HEK293 (cell line): ENCODE measurements around the gene TESK1.
"Not testable (repeated sequence)": the region's sequence is repeated elsewhere in the genome, so short reads cannot be mapped to it uniquely, and the experiment has no call there.

Experiments
- ATF2 ChIP-seq: fragments of 450-650 bp; formaldehyde crosslinking; IDR thresholded peaks from 2 replicates; pipeline ENCODE4 v1.5.1; 2016; ENCODE audit warnings: missing biosample characterization, missing genetic modification characterization, low read depth
- CTCF ChIP-seq: fragments of 450-650 bp; formaldehyde crosslinking; IDR thresholded peaks from 2 replicates; pipeline ENCODE4 v1.5.1; 2016; ENCODE audit warnings: missing biosample characterization, missing genetic modification characterization
- HOXA7 ChIP-seq: sonication (generic); formaldehyde crosslinking; IDR thresholded peaks from 2 replicates; pipeline ENCODE4 v1.8.1; 2022; ENCODE audit warnings: missing genetic modification reagents, borderline replicate concordance
- WT1 ChIP-seq: fragments of 450-650 bp; formaldehyde crosslinking; IDR thresholded peaks from 2 replicates; pipeline ENCODE4 v1.5.1; 2016; ENCODE audit warnings: missing biosample characterization, missing genetic modification characterization
- YY1 ChIP-seq: fragments of 450-650 bp; formaldehyde crosslinking; IDR thresholded peaks from 2 replicates; pipeline ENCODE4 v1.5.1; 2018; ENCODE audit warnings: missing biosample characterization, missing genetic modification characterization
- ZBTB10 ChIP-seq: fragments of 450-650 bp; formaldehyde crosslinking; IDR thresholded peaks from 2 replicates; pipeline ENCODE4 v1.5.1; 2016; ENCODE audit warnings: missing biosample characterization, missing genetic modification characterization
- ZBTB26 ChIP-seq: fragments of 450-650 bp; formaldehyde crosslinking; optimal IDR thresholded peaks from 2 replicates; pipeline ENCODE3; 2016; ENCODE audit warnings: missing biosample characterization, mild to moderate bottlenecking, missing genetic modification characterization
- ZEB2 ChIP-seq: fragments of 450-650 bp; formaldehyde crosslinking; IDR thresholded peaks from 2 replicates; pipeline ENCODE4 v1.5.1; 2016; ENCODE audit warnings: missing biosample characterization, missing genetic modification characterization
- ZNF274 ChIP-seq, 2 experiments: fragments of 200-500 bp in 1 of 2; fragments of 450-650 bp in 1 of 2; sonication (Bioruptor generic) in 1 of 2; formaldehyde crosslinking in 1 of 2; IDR thresholded peaks; 2 replicates each; pipeline versions ENCODE4 v1.5.1 to v1.6.1; 2014 to 2016; ENCODE audit warnings: borderline replicate concordance in 1 of 2, inconsistent platforms in 1 of 2, low read length in 1 of 2, missing biosample characterization in 1 of 2, missing genetic modification characterization in 1 of 2
- ZNF302 ChIP-seq: fragments of 450-650 bp; formaldehyde crosslinking; IDR thresholded peaks from 2 replicates; pipeline ENCODE4 v1.5.1; 2016; ENCODE audit warnings: missing biosample characterization, missing genetic modification characterization, low read depth
- ZNF335 ChIP-seq: fragments of 450-650 bp; formaldehyde crosslinking; conservative IDR thresholded peaks from 2 replicates; pipeline ENCODE4 v1.5.1; 2016; ENCODE audit warnings: missing biosample characterization, missing genetic modification characterization
- ZNF596 ChIP-seq: fragments of 450-650 bp; IDR thresholded peaks from 2 replicates; pipeline ENCODE4 v1.5.0; 2018; ENCODE audit warnings: missing biosample characterization, mild to moderate bottlenecking, missing genetic modification characterization, moderate library complexity
- ZSCAN18 ChIP-seq: fragments of 450-650 bp; formaldehyde crosslinking; IDR thresholded peaks from 2 replicates; pipeline ENCODE4 v1.5.1; 2016; ENCODE audit warnings: missing biosample characterization, missing genetic modification characterization

- not testable (repeated sequence) for TF ChIP-seq ATF2 (tag by site-specific recombination); ZSCAN18; CTCF (tag by site-specific recombination); ZNF274 (IDR thresholded peaks at IDR 0.05; ENCODE audit: low read length); ZNF274 (tag by site-specific recombination; IDR thresholded peaks at IDR 0.05; ENCODE audit: borderline replicate concordance); ZNF335; ZBTB10; ZBTB26 (tag by site-specific recombination); WT1; HOXA7 (CRISPR knock-in tag); ZEB2 (tag by site-specific recombination); ZNF596 (tag by site-specific recombination); YY1 (tag by site-specific recombination); ZNF302 (tag by site-specific recombination)
These were observed 7.0 kb downstream of the TESK1 start for GRCh38 chr9:35612066-35612465.
